SU-DHL-6 (cell line): ENCODE data around the gene NDUFA5.

Source experiments
- EZH2phosphoT487 ChIP-seq: fragments of 200-600 bp; sonication (generic), shearing (Covaris generic); conservative IDR thresholded peaks from 2 replicates; pipeline ENCODE4 v1.6.1; 2018; ENCODE audit warnings: mild to moderate bottlenecking, antibody characterized with exemption, low read length, moderate library complexity, mixed read lengths
- TF ChIP-seq, protein P1 (sequence below): fragments of 200-600 bp; sonication (generic); IDR thresholded peaks from one replicate; pipeline ENCODE4 v1.5.1; 2017; ENCODE audit warnings: antibody characterized with exemption, mild to moderate bottlenecking, low read length, moderate library complexity; ENCODE audit not compliant: insufficient read depth, poor library complexity, severe bottlenecking

DNA sequence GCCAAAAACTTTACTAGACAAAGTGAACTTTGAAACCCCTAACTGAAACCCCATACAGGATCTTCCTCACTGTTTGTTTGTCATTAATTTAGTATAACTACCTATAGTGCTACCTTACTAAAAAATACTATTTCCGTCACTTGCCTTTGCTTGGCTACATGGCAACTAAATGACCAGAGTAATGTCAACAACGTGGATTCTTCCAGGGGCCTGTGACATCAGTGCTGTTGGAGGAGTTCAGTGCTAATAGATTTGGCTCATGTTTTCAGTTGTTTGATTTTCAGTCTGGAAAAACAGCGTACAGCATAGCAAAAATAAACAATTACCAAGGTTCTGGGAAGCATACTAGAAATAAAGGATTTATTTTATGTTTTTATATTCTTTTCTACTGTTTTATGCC lies 41.0 kb upstream of the NDUFA5 start:
- TF ChIP-seq, protein P1, sequence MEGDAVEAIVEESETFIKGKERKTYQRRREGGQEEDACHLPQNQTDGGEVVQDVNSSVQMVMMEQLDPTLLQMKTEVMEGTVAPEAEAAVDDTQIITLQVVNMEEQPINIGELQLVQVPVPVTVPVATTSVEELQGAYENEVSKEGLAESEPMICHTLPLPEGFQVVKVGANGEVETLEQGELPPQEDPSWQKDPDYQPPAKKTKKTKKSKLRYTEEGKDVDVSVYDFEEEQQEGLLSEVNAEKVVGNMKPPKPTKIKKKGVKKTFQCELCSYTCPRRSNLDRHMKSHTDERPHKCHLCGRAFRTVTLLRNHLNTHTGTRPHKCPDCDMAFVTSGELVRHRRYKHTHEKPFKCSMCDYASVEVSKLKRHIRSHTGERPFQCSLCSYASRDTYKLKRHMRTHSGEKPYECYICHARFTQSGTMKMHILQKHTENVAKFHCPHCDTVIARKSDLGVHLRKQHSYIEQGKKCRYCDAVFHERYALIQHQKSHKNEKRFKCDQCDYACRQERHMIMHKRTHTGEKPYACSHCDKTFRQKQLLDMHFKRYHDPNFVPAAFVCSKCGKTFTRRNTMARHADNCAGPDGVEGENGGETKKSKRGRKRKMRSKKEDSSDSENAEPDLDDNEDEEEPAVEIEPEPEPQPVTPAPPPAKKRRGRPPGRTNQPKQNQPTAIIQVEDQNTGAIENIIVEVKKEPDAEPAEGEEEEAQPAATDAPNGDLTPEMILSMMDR: no peak
- no peak for TF ChIP-seq EZH2phosphoT487
